ENCODE results near the gene ATE1. TPM values are rescaled to one million over a fixed set of nuclear protein-coding genes. Genes with fewer than 3 reads are reported as not detected.

Gene ATE1
- total RNA-seq, 1 experiment from 2014 or later: 23.8 TPM

DNA sequence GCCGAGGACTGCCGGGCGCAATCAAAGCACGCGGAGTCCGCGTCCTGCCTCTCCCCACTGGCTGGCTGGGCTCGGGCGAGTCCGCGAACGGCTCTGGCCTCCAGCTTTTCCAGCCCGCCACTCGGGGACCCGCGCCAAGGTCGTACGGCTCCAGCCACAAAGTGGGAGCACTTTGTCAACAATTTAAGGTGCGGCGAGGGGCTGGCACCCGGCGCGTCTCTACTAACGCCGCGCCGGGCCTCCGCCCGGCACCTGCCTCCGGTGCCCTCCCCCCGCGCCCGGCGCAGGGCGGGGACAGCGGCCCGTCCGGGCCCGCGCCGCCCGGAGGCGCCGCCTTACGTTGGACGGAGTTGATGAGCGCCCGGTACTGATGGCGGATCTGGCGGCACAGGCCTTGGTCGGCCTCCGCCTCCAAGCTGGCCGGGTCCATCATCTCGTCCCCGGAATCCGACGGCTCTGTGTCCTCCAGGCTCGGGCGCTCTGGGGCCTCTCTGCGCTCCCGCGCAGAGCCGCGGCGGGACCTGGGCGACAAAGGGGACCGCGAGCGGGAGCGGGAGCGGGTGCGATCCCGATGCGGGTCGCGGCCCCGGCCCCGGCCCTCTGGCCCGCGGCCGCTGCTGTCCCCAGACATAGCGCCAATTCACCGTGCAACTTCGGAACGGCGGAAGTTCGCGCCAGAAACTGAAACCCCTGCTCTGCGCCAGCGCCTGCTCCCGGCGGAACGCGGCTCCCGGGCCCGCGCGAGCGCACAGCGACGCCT, 46.9 kb upstream of the ATE1 start, which contains the start of gene NSMCE4A (continued):
- TF ChIP-seq, protein P1, sequence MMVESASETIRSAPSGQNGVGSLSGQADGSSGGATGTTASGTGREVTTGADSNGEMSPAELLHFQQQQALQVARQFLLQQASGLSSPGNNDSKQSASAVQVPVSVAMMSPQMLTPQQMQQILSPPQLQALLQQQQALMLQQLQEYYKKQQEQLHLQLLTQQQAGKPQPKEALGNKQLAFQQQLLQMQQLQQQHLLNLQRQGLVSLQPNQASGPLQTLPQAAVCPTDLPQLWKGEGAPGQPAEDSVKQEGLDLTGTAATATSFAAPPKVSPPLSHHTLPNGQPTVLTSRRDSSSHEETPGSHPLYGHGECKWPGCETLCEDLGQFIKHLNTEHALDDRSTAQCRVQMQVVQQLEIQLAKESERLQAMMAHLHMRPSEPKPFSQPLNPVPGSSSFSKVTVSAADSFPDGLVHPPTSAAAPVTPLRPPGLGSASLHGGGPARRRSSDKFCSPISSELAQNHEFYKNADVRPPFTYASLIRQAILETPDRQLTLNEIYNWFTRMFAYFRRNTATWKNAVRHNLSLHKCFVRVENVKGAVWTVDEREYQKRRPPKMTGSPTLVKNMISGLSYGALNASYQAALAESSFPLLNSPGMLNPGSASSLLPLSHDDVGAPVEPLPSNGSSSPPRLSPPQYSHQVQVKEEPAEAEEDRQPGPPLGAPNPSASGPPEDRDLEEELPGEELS (CRISPR knock-in tag; IDR thresholded peaks at IDR 0.05): 0 out of 2 replicates have a peak, but pooled peaks have one; percentile 56
- TF ChIP-seq NR2C2 (CRISPR knock-in tag; IDR thresholded peaks at IDR 0.05) (no peak), HMGA2 (CRISPR knock-in tag; IDR thresholded peaks at IDR 0.05) (no peak), MYBL2 (CRISPR knock-in tag; IDR thresholded peaks at IDR 0.05) (0 out of 2 replicates have a peak, but pooled peaks have one; percentile 39), CREM (CRISPR knock-in tag; IDR thresholded peaks at IDR 0.05) (0 out of 2 replicates have a peak, but pooled peaks have one; percentile 54), MXD4 (CRISPR knock-in tag; IDR thresholded peaks at IDR 0.05; ENCODE audit: borderline replicate concordance) (no peak), SMAD4 (CRISPR knock-in tag; IDR thresholded peaks at IDR 0.05) (peak; percentile 44; the same call in 1 of the 2 replicates), NR3C1 (CRISPR knock-in tag; conservative IDR thresholded peaks at IDR 0.05; ENCODE audit: low read depth) (peak; percentile 33; the same call in 1 of the 2 replicates), FOXK1 (CRISPR knock-in tag; IDR thresholded peaks at IDR 0.05) (peak; percentile 43), FOXP1 (CRISPR knock-in tag; IDR thresholded peaks at IDR 0.05; ENCODE audit: borderline replicate concordance) (peak; percentile 63; the same call in 1 of the 2 replicates), EMX1 (CRISPR knock-in tag; IDR thresholded peaks at IDR 0.05) (0 out of 2 replicates have a peak, but pooled peaks have one; percentile 35)
- TF ChIP-seq, protein P2, sequence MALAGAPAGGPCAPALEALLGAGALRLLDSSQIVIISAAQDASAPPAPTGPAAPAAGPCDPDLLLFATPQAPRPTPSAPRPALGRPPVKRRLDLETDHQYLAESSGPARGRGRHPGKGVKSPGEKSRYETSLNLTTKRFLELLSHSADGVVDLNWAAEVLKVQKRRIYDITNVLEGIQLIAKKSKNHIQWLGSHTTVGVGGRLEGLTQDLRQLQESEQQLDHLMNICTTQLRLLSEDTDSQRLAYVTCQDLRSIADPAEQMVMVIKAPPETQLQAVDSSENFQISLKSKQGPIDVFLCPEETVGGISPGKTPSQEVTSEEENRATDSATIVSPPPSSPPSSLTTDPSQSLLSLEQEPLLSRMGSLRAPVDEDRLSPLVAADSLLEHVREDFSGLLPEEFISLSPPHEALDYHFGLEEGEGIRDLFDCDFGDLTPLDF (CRISPR knock-in tag; IDR thresholded peaks at IDR 0.05): 0 out of 2 replicates have a peak, but pooled peaks have one; percentile 26
- TF ChIP-seq, protein P3, sequence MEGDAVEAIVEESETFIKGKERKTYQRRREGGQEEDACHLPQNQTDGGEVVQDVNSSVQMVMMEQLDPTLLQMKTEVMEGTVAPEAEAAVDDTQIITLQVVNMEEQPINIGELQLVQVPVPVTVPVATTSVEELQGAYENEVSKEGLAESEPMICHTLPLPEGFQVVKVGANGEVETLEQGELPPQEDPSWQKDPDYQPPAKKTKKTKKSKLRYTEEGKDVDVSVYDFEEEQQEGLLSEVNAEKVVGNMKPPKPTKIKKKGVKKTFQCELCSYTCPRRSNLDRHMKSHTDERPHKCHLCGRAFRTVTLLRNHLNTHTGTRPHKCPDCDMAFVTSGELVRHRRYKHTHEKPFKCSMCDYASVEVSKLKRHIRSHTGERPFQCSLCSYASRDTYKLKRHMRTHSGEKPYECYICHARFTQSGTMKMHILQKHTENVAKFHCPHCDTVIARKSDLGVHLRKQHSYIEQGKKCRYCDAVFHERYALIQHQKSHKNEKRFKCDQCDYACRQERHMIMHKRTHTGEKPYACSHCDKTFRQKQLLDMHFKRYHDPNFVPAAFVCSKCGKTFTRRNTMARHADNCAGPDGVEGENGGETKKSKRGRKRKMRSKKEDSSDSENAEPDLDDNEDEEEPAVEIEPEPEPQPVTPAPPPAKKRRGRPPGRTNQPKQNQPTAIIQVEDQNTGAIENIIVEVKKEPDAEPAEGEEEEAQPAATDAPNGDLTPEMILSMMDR (IDR thresholded peaks at IDR 0.05): no peak
- TF ChIP-seq, protein P4, sequence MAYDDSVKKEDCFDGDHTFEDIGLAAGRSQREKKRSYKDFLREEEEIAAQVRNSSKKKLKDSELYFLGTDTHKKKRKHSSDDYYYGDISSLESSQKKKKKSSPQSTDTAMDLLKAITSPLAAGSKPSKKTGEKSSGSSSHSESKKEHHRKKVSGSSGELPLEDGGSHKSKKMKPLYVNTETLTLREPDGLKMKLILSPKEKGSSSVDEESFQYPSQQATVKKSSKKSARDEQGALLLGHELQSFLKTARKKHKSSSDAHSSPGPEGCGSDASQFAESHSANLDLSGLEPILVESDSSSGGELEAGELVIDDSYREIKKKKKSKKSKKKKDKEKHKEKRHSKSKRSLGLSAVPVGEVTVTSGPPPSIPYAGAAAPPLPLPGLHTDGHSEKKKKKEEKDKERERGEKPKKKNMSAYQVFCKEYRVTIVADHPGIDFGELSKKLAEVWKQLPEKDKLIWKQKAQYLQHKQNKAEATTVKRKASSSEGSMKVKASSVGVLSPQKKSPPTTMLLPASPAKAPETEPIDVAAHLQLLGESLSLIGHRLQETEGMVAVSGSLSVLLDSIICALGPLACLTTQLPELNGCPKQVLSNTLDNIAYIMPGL (CRISPR knock-in tag; IDR thresholded peaks at IDR 0.05): peak; percentile 98
- TF ChIP-seq, protein P5, sequence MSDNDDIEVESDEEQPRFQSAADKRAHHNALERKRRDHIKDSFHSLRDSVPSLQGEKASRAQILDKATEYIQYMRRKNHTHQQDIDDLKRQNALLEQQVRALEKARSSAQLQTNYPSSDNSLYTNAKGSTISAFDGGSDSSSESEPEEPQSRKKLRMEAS (CRISPR knock-in tag; IDR thresholded peaks at IDR 0.05): peak; percentile 27; the same call in 1 of the 2 replicates
- TF ChIP-seq, protein P6, sequence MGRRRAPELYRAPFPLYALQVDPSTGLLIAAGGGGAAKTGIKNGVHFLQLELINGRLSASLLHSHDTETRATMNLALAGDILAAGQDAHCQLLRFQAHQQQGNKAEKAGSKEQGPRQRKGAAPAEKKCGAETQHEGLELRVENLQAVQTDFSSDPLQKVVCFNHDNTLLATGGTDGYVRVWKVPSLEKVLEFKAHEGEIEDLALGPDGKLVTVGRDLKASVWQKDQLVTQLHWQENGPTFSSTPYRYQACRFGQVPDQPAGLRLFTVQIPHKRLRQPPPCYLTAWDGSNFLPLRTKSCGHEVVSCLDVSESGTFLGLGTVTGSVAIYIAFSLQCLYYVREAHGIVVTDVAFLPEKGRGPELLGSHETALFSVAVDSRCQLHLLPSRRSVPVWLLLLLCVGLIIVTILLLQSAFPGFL (CRISPR knock-in tag; IDR thresholded peaks at IDR 0.05; ENCODE audit: borderline replicate concordance): 0 out of 2 replicates have a peak, but pooled peaks have one; percentile 33

Data from WTC11 (cell line).